BJ (cell line): ENCODE results near the gene ZNF580. TPM values are rescaled to one million over a fixed set of nuclear protein-coding genes. Genes with fewer than 3 reads are reported as not detected.

Experiments used
- CTCF ChIA-PET: fragments of 350-600 bp; formaldehyde crosslinking; extraction: SDS; loops from one replicate; lab custom pipeline; 2021; ENCODE audit warnings: antibody characterized with exemption, inconsistent platforms; lab: Yijun Ruan, JAX
- POLR2A ChIA-PET: fragments of 300-600 bp; sonication (Branson Sonifier 250); formaldehyde crosslinking; extraction: SDS; loops from one replicate; lab custom pipeline; 2021; ENCODE audit warnings: antibody characterized with exemption; lab: Charles Lee
- DNase-seq: peaks from one replicate; pipeline ENCODE4 v3.0.0-alpha.2; 2011; ENCODE audit warnings: low read depth
- H3K27me3 ChIP-seq: 2 replicates; pipeline ENCODE4 v1.6.0; 2011; ENCODE audit warnings: low read length; ENCODE audit not compliant: control insufficient read depth, insufficient read depth
- H3K36me3 ChIP-seq: 2 replicates; pipeline ENCODE4 v1.5.1; 2011; ENCODE audit warnings: low read length; ENCODE audit not compliant: control insufficient read depth, insufficient read depth
- H3K4me3 ChIP-seq: 2 replicates; pipeline ENCODE4 v1.5.1; 2011; ENCODE audit warnings: low read depth, mild to moderate bottlenecking, control low read depth, low read length
- CTCF ChIP-seq: IDR thresholded peaks from 2 replicates; pipeline ENCODE4 v1.5.1; 2011; ENCODE audit warnings: low read depth, mild to moderate bottlenecking, control low read depth, inconsistent platforms, low read length, moderate library complexity; ENCODE audit not compliant: insufficient read depth
- polyA plus RNA-seq: library from polyadenylated mRNA; depleted of rRNA; stranded (reverse); fragments of >200 nt; gene quantifications from 2 replicates; pipeline ENCODE4 v1.2.3, GENCODE V29; 2011

ZNF580 gene
- polyA plus RNA-seq, 1 experiment: 12.2 TPM

GRCh38 chr19:55651236-55651635 is 10.4 kb downstream of the ZNF580 start:
- no peaks in the 10 kb centered on the region for H3K27me3 ChIP-seq
- peaks cover 2% of the 10 kb centered on the region; the same call in 1 of the 2 replicates for H3K36me3 ChIP-seq
- no peak for TF ChIP-seq CTCF
- H3K4me3 ChIP-seq: no peak overlapping the region
- DNase-seq: no peak
- POLR2A ChIA-PET: interaction anchor here (0.7 kb wide), 1 partner anchor 104 kb away, joined by 8 read pairs; no protein-coding TSS in a partner anchor
- CTCF ChIA-PET: no interaction called here

GRCh38 chr19:55652311-55653128 is 11.7 kb downstream of the ZNF580 start:
- CTCF ChIA-PET: interaction anchor here (0.8 to 1.5 kb wide), 4 partner anchors 10 to 185 kb away, joined by 3 to 15 read pairs (median 6); partner anchors contain the start of gene ZNF581
- Histone ChIP-seq H3K36me3 (peaks cover 2% of the 10 kb centered on the region; the same call in 1 of the 2 replicates), H3K27me3 (no peaks in the 10 kb centered on the region), H3K4me3 (no peak overlapping the region)
- POLR2A ChIA-PET: no interaction called here
- DNase-seq: no peak
- TF ChIP-seq CTCF: no peak

GRCh38 chr19:55653651-55654322 is 13.0 kb downstream of the ZNF580 start:
- TF ChIP-seq CTCF: peak; percentile 100
- ChIA-PET POLR2A (interaction anchor here (0.6 to 0.9 kb wide), 2 partner anchors 14 to 17 kb away, joined by 3 to 4 read pairs; no protein-coding TSS in a partner anchor), CTCF (interaction anchor here (0.6 to 1.7 kb wide), 20 partner anchors 9 to 656 kb away, joined by 3 to 18 read pairs (median 5); partner anchors contain the start of genes FIZ1, ZNF580, ZNF581 and ZNF865)
- Histone ChIP-seq H3K27me3 (no peaks in the 10 kb centered on the region), H3K36me3 (peaks cover 2% of the 10 kb centered on the region; the same call in 1 of the 2 replicates), H3K4me3 (peak overlapping the region; percentile 97)
- peak; percentile 97 for DNase-seq

- ChIA-PET CTCF (interaction anchor here (0.6 to 1.7 kb wide), 19 partner anchors 9 to 655 kb away, joined by 3 to 18 read pairs (median 5); partner anchors contain the start of genes FIZ1, ZNF580, ZNF581 and ZNF865), POLR2A (interaction anchor here (0.6 to 0.9 kb wide), 3 partner anchors 14 to 181 kb away, joined by 3 to 10 read pairs (median 4); no protein-coding TSS in a partner anchor)
- H3K4me3 ChIP-seq: peak overlapping the region; percentile 97
- TF ChIP-seq CTCF: no peak
- peak; percentile 90 for DNase-seq
- H3K27me3 ChIP-seq: no peaks in the 10 kb centered on the region
- H3K36me3 ChIP-seq: peaks cover 5% of the 10 kb centered on the region; the same call in 1 of the 2 replicates
Observed at GRCh38 chr19:55654323-55654867, 13.6 kb downstream of the ZNF580 start.
